LHCN-M2 (cell line): ENCODE measurements around the gene ASB15. TPM values are rescaled to one million over a fixed set of nuclear protein-coding genes. Genes with fewer than 3 reads are reported as not detected.
A peak's percentile ranks its signal among the peaks of the same experiment; 100 is the strongest.

Experiments used
- DNase-seq: peaks from one replicate; pipeline ENCODE4 v3.0.0-alpha.2; 2012; ENCODE audit warnings: low read depth
- total RNA-seq: library from RNA; depleted of rRNA; stranded (reverse); fragments of >200 nt; gene quantifications from 2 replicates; pipeline ENCODE4 v1.2.3, GENCODE V29; 2014

ASB15 gene
- total RNA-seq, 1 experiment from 2014 or later, result not detected

DNA sequence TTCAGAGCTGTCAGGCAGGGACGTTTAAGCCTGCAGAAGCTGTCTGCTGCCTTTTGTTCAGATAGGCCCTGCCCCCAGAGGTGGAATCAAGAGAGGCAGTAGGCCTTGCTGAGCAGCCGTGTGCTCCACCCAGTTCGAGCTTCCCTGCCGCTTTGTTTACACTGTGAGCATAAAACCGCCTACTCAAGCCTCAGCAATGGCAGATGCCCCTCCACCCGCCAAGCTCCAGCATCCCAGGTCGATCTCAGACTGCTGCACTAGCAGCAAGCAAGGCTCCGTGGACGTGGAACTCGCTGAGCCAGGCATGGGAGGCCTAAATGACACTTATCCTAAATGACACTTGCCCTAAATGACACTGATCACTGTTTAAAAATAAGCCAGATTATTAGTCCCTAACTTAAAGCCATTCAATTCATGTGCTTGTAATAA lies 6.8 kb upstream of the ASB15 start:
- no peak for DNase-seq

DNA sequence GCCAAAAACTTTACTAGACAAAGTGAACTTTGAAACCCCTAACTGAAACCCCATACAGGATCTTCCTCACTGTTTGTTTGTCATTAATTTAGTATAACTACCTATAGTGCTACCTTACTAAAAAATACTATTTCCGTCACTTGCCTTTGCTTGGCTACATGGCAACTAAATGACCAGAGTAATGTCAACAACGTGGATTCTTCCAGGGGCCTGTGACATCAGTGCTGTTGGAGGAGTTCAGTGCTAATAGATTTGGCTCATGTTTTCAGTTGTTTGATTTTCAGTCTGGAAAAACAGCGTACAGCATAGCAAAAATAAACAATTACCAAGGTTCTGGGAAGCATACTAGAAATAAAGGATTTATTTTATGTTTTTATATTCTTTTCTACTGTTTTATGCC lies 3.0 kb upstream of the ASB15 start:
- no peak for DNase-seq

DNA sequence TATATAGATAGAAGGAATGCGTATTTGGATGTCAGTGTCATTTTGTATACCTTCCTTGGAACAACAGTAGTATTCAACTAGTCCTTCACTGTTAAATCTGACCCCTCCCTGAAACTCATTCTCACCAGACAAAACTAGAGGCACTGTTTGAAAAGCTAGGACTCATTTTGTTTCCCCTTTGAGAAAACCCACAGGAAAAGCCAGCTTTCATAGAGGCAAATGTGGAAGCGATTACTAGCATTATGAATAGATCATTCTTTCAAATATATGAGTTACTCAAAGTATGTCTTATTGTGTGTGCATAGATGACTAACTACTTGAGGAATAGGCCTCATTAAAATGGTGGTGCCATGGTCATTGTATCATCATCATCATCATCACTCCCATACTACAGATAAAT lies 1.9 kb upstream of the ASB15 start:
- no peak for DNase-seq

DNA sequence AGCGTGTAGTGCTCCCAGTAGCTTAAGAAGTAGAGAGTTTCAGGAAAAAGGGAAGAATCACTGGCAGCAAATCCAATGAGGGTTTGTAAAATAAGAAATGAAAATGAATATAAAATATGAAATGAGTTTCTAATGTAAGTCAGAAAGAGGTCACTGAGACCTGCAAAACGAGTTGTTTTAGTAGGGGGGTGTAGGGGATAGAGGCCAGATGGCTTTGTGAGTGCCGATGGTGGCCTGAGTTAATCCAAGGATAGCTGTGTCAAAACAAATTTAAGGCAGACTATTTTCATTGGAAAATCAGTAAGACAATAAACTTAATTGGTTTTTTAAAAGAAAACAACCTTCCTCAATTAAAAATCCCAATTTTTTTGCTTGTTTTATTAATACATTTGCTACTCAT lies 745 bp upstream of the ASB15 start:
- no peak for DNase-seq

DNA sequence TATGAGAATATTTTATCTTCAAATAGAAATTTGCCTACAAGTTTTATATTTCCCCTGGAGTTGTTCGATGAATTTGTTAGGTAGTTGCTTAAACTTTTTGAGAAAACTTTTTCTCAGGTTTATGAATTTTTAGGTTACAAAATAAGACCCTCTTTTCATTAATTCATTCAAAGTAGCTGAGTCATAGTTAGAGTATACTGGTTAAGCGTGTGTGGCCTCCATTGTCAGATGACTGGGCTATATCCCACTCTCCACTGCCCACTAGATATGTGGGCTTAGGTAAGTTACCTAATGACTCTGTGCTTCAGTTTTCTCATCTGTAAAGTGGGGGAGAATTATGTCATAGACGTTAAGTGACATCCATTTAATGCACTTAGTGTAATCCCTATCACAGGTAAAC lies 1.0 kb downstream of the ASB15 start:
- DNase-seq, result no peak

DNA sequence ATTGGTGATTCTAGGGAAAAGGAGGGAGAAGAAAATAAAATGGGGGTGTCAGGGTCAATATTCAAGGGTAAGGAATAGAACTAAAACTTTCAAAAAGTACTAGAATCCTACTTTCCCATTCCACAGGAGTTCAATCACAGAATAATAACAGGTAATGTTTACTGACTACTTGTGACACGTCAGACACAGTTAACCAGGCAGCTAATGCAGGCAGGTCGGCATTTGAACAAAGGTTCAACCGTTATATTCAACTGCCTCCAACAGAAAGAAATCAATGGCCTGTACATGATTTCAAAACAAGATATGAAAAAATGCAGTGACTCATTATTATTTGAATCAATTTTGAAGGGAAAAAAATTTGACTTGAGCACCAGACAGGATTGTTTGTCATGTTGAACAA lies 3.1 kb downstream of the ASB15 start:
- DNase-seq, result no peak

DNA sequence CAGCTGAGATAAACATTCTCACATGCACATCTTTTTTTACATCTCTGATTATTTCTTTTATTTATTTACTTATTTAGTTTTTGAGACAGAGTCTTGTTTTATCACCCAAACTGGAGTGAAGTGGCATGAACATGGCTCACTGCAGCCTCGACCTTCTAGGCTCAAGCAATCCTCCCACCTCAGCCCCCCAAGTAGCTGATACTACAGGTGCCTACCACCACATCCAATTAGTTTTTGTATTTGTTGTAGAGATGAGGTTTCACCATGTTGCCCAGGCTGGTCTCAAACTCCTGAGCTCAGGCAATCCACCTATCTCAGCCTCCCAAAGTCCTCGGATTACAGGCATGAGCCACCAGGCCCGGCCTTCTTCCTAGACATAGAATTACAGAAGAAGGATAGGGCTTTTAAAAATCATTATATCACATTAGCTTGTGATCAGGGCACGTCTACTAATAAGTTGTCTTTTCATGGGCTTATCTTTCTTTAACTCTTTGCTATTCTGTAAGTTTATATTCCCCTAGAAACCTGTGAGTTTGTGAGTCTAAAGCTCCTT lies 5.9 kb downstream of the ASB15 start:
- no peak for DNase-seq

DNA sequence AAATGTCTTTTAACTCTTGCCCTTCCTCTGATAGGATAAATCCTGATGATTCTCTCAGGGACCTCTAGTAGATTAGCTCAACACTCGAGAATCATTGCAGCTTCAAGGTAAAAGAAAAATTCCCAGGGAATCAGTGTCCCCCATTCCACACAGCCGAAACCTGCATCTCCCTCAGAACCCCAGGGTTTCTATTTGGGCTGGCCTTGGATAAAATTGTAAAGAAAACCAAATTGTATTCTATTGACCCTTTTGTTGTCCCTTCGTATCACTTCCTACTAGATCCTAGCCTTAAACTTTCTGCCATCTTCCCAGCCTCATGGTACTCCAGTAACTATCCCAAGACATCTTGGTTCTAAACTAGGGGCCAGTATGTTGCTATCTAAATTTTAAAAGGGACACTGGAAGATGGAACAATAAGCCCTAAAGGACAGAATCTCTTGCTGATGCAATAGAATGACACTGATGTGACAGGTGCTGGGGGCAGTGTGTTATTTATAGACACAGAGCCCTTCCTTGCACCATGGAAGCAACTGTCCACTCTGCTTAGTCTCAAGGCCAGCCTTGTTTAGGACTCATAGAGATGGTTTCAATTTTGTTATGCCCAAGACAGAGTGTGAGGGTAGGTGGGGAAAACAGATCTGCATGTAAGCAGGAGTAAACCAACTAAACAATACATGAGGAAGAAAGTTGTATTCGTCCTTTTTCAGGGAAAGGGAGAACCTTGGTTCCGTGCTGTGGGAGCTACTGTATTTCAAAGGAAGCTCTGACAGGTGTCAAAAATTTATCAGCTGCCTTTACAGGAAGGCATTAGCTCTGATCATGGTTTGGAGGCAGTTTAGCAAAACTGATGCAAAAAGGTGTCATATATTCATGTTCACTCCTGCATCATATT lies 7.6 kb downstream of the ASB15 start:
- DNase-seq, result peak; percentile 42

DNA sequence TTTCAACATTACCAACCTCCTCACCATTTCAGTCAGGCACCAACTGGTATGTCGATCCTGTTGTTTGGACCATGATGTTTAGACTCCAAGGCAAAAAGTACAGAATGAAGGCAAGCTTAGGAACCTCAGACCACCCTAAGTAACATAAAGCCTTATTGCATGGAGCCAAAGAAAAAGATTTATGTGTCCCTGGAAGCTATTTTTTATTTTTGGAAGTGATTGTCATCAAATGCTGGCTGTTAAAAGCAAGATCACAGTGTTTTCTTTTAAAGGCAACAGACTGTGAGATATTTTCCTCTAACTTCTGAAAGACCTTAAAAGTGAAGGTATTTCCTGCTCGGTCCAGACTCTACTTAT lies 8.2 kb downstream of the ASB15 start:
- no peak for DNase-seq

DNA sequence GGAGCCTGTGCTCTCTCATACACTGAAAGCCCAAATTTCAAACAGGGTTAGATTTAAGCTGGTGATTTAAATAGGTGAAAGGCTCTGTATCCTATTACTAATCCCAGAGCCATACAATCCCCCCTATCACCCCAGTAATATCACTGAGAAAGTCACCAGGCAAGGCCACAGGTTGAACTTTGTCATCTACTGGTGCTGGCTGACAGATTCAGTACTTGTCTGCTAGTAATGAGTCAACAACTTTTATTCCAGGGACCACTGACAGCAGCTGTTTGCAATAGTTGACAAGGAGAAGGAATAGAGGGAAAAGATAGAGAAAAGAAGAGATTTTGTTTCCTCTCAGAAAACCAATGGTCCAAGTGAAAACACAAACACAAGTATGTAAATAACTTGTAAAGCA lies 10.4 kb downstream of the ASB15 start:
- peak; percentile 30 for DNase-seq

DNA sequence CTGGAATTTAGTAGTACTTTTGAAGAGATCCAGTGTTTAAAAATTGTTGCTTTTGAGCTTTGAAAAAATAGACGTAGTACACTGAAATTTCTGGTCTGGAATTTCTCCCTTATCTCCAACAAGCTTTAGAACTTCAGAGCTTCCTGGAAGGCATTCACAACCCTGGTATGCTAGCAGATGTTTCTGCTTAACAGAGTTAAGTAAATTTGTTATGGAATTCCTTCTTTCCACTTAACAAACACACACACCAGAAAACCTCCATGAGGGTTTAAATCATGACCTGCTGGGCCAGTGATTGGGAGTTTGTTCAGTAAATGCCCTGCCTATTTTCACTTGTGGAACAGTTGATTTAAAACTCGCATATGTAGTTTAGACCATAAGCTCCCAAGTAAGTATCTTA lies 13.7 kb downstream of the ASB15 start:
- no peak for DNase-seq

DNA sequence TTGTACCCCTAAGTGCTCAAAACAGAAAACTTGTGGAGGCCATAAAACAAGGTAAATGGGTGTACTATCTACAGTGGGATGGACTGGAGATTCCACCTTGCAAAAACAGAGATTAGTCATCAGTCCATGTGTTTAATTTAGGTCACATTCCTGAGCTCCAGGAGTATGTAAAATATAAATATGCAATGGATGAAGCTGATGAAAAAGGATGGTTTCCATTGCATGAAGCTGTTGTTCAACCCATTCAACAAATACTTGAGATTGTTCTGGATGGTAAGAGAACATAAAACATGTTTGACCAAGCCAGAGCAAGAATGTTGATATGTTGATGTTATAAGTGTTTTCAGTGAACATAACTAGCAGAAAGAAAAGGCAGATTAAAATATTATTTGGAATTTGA lies 14.6 kb downstream of the ASB15 start:
- DNase-seq, result no peak

DNA sequence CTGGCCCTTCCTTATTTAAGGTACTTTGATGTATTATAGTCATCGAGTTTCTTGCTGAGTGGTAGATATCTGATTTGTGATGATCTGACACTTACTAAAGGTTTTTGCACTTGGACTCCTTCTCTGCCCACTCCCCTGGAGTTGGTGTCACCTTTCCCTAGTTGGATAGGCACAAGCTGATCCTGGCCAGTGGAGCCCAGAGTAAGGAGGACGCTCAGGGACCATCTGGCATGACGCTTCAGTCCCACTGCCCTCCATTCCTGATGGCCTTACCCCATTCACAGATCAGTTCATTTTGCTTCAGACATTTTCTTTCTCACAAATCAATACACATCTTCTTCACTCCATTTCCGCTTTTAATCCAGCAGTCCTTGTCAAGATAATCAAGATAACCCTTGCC lies 20.1 kb downstream of the ASB15 start:
- no peak for DNase-seq

DNA sequence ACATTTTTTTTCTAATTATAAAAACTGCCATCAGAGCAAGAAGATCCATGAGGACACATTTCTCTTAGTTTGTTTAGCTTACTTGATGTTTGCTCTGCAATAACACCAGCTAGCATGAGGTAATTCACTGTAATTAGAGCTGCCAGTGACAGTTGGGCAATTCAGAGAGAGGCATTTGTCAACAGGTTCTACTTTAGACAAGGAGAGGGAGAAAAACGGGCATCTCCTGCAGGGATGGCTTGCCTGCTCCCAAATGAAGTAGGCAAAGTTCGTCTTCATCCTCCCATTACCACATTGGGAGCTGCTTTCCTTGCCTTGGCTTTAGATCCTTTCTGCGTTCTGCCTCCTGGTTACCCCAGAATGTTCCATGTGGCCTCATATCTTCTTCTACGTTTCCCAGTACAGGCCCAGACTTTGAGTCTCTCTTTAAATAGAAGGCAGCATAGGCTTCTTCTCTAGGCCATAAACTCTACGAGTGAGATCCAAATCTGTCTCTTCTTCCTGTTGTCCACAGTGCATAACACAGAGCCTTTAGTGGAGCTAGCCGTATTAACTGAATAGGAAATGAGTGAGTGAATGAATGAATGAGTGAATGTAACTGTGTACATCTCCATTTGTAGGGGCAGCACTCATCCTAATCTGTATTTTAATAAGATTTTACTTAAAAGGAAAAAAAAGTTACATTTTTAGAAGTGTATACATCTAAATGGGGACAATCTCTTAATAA lies 21.2 kb downstream of the ASB15 start:
- DNase-seq, result peak; percentile 52

DNA sequence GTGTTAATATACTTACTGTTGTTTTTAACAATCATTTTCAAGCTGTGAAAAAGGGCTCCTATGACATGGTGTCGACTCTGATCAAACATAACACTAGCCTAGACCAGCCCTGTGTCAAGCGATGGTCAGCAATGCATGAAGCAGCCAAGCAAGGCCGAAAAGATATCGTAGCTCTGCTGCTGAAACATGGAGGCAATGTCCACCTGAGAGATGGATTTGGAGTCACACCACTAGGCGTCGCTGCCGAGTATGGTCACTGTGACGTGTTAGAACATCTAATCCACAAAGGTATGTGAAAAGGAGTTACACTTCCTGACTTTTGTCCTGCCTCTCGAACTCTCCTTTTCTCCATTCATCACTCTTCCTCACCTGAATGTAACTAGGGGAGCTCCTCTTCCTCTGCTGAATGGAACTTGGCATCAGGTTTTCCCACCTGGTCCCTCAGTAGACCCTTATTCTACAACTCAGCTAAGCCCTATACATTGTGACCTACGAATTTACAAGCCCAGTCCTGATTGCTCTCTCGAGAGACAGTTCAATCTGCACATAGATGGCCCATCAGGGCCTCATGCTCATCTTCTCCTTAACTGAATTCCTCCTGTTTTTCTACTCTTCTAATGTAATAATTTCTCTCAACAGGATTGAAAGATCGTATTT lies 23.0 kb downstream of the ASB15 start:
- peak; percentile 39 for DNase-seq

DNA sequence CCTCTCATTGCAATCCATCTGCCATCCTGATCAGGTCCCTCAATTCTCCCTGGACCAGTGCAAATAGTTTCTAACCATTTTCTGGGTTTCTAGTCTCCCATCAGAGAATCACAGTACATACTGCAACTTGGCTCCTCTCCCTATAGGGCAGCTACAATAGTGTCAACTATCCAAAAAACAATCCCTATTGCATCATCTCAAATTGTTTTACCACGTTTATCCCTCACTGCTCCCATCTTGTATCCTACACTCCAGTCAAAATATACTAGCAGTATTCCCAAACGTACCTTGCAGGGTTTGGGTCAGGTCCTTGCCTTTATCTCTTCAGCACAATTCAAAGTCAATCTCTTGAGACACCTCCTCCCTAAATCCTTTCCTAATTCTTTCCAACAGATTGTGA lies 23.6 kb downstream of the ASB15 start:
- no peak for DNase-seq

DNA sequence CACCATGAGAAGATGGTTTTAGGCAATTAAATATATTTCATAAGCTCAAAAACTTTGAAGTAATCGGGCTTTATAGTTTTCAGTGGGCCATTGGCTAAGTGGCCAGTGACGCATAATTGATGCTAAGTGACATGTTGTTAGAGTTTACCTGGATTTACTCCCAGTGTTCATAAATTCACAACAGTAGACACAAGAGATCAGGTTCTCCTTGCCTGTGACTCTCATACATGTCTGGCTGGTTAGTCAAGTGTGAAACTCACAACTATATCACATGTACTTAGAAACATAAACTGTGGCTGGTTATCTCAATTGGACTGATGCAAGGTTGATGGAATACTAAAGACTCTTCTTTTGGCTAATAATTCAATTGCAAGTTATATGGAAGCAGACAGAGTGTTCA lies 26.2 kb downstream of the ASB15 start:
- DNase-seq, result no peak

DNA sequence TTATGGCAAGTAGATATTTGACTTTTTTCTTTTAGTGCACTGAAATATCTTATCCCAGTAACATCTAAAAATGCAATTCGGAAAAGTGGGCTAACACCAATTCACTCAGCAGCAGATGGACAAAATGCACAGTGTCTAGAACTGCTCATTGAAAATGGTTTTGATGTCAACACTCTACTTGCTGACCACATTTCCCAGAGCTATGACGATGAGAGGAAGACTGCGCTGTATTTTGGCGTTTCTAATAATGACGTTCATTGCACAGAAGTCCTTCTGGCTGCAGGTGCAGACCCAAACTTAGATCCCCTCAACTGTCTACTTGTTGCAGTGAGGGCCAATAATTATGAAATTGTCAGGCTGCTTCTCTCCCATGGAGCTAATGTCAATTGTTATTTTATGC lies 27.2 kb downstream of the ASB15 start:
- DNase-seq, result no peak

DNA sequence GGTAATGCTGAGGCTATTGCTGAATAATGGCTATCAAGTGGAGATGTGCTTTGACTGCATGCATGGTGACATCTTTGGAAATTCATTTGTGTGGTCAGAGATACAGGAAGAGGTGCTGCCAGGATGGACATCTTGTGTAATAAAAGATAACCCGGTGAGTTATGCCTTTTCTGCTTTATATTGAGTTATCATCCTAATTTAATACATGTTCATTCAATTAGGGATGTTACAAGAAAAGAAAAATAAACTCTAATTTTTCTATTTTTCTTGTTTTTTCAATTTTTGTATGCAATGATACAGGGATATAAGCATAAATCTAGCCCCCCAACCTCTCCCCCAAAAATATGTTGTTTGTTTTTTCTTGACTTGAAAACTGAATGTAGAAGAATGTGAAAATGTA lies 27.7 kb downstream of the ASB15 start:
- no peak for DNase-seq

DNA sequence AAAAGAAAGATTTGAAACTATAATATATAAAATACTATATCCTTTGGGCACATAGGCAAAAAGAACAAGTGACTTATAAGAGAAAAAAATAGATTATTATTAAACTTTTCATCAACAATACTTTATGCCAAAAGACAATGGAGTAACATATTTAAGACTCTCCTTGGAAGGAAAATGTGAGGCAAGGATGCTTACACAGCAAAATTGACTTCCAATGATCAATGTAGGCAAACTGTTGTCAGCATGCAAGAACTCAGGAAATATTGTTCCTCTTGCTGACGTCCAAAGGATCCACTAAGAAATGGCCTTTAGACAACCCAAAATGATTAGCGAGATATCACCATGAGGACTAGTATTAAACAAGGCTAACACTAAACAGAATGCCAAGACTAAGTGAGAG lies 31.2 kb downstream of the ASB15 start:
- no peak for DNase-seq

DNA sequence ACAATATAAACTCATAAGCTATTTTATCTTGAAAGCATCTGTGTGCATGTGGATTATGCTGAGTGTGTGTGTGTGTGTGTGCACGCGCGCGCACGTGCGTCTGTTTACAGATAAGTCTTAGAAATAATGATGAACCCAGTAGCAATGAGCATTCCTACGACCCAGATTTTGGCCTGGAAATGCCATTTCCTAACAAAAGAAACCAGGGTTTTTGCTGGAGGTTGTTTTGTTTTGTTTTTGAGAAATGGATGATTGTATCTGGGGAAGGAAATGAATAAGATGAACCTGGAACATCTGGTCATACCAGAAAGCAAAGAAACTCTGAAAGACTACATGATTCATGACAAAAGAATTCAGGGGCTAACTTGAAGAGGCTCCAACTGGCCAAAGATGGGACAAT lies 31.9 kb downstream of the ASB15 start:
- peak; percentile 95 for DNase-seq

DNA sequence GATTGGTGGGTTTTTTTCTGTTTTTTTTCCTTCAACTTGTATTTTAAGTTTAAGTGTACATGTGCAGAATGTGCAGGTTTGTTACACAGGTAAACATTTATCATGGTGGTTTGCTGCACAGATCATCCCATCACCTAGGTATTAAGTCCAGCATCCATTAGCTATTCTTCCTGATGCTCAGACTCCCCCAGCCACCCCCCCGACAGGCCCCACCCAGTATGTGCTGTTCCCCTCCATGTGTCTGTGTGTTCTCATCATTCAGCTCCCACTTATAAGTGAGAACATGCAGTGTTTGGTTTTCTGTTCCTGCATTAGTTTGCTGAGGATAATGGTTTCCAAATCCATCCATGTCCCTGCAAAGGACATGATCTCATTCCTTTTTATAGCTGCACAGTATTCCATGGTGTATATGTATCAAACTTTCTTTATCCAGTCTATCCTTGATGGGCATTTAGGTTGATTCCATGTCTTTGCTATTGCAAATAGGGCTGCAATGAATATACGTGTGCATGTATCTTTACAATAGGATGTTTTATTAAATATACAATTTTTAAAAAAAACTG lies 32.5 kb downstream of the ASB15 start:
- DNase-seq, result peak; percentile 63
